Activated naive CD8-positive, alpha-beta T cell (primary cell): ENCODE results near the gene RTKN.
"Not testable (repeated sequence)": the region's sequence is repeated elsewhere in the genome, so short reads cannot be mapped to it uniquely, and the experiment has no call there.

Experiments used
- H3K27ac Mint-ChIP-seq: one replicate; pipeline ENCODE4 v1.8.0; 2021; ENCODE audit warnings: mixed read lengths
- H3K27me3 Mint-ChIP-seq: one replicate; pipeline ENCODE4 v1.8.0; 2021; ENCODE audit warnings: mixed read lengths
- H3K36me3 Mint-ChIP-seq: one replicate; pipeline ENCODE4 v1.8.0; 2021; ENCODE audit warnings: mixed read lengths
- H3K4me1 Mint-ChIP-seq: one replicate; pipeline ENCODE4 v1.8.0; 2021; ENCODE audit warnings: low read depth, mixed read lengths
- H3K4me3 Mint-ChIP-seq: one replicate; pipeline ENCODE4 v1.8.0; 2021; ENCODE audit warnings: mild to moderate bottlenecking, mixed read lengths
- H3K9me3 Mint-ChIP-seq: one replicate; pipeline ENCODE4 v1.8.0; 2021; ENCODE audit warnings: low read depth, mixed read lengths

Gene RTKN

DNA sequence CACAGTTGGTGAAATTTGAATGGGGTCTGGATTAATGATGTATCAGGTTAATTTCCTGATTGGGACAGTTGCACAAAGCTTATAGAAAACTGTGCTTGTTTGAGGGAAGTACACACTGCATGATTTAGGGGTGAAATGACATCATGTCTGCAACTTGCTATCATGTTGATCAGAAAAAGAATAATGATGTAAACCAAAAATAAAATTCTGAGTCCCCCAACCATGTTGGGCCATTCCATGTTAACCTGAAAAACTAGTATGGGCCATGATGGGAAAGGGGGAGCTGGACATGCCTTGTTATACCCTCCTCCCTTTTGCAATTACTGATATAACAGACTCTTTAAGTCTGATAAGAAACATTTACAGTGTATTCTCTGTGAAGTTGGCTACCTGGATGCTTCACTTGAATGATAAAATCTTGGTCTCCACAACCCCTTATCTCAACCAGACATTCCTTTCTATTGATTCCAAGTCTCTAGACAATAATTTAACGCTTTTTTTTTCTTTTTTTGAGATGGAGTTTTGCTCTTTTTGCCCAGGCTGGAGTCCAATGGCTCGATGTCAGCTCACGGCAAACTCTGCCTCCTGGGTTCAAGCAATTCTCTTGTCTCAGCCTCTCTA, 8.9 kb upstream of the RTKN start:
- no peak overlapping the region for H3K4me3 Mint-ChIP-seq
- peaks cover 16% of the 10 kb centered on the region for H3K4me1 Mint-ChIP-seq
- H3K36me3 Mint-ChIP-seq = peaks cover 5% of the 10 kb centered on the region
- H3K9me3 Mint-ChIP-seq = no peaks in the 10 kb centered on the region
- no peaks in the 10 kb centered on the region for H3K27me3 Mint-ChIP-seq
- no peak overlapping the region for H3K27ac Mint-ChIP-seq

DNA sequence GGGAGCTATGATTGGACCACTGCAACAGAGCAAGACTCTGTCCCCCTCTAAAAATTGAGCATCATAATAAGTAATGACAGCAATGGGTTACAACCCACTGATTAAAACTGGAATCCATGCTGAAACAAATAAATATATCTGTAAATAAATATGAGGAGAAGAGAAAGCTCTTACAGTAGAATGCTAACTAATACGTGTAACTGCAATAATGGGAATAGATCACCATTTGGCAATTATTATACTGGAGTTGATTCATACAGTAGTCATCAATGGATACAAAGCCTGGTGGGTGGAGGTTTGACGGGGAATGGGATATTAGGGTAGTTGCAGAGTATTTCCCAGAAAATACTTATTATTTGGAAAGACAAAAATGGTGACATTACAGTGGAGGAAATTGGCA, 7.0 kb upstream of the RTKN start:
- H3K27ac Mint-ChIP-seq = no peak overlapping the region
- no peaks in the 10 kb centered on the region for H3K36me3 Mint-ChIP-seq
- H3K4me3 Mint-ChIP-seq = no peak overlapping the region
- H3K4me1 Mint-ChIP-seq = peaks cover 3% of the 10 kb centered on the region
- H3K9me3 Mint-ChIP-seq = no peaks in the 10 kb centered on the region
- peaks cover 4% of the 10 kb centered on the region for H3K27me3 Mint-ChIP-seq

DNA sequence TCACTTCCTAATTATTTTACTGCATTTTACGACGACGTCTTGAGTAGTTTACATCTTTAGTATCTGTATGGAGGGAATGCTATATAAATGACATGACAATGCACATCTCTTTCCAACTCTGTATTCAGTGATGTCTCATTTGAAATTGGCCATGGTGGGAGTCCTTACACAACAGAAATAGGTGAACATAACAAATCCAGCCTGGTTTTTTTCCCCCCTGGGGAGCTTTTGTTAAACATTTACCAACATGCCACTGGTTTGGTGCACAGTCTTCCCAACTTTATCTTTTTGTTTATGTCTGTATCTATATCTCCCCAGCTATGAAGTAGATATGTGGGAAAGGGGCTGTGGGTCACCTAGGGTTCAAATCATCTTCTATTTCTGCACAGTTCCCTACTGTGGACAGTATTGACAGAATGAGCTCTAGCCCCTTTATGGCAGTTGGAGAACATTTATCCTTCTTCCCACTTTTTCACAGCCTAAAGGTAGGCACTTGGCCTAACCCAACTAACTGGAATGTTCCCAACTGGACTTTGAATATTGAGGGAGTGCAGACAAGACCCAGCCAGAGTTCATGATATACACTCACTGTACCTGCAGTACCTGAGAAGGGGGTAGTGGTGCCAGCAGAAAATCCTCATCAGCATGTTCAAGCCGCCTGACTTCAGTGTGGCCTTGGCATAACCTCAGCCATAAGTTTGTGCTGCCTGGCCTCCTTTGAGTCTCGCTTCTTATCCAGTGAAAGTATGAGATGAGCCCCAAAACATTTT, 5.7 kb upstream of the RTKN start:
- H3K9me3 Mint-ChIP-seq = no peaks in the 10 kb centered on the region
- peaks cover 5% of the 10 kb centered on the region for H3K27me3 Mint-ChIP-seq
- H3K4me1 Mint-ChIP-seq = peaks cover under 1% of the 10 kb centered on the region
- H3K4me3 Mint-ChIP-seq = no peak overlapping the region
- H3K27ac Mint-ChIP-seq = no peak overlapping the region
- no peaks in the 10 kb centered on the region for H3K36me3 Mint-ChIP-seq

DNA sequence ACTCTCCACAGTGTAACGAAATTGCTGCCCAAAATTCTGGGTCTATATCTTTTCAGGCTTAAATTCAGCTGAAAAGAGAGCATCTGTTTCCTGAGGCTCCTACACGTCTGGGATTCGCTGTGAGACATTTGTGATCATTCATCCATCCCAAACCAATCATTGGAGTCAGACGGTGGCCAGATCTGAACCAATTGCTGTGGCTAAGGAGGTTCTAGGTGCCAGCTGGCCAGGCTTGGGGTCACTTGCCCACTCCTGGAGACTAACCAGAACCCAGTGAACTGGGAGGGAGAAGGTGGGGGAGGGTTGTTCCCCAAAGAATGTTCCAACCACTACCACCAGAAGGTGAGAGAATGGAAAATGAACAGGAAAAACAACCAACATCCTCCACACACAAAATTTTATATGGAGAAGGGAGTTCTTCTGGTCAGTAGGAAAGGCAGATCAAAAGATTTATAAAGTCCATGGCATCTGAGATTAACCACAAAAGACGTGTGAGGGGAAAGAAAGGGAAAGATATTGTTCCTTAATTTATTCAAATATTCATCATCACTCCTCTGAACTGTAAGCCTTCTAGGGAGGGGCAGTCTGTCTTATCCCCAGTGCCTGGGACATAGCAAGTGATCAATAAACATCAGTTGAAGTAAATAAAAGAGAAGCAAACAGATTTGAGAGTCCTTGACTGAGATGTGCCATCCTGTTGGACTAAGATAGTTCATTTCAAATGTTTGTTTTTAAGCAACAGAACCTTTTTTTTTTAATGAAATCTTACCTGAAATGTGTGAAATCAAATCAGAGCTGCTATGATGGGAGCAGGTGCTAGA, 3.0 kb upstream of the RTKN start:
- Mint-ChIP-seq H3K9me3 (no peaks in the 10 kb centered on the region), H3K4me3 (no peak overlapping the region), H3K27ac (no peak overlapping the region), H3K36me3 (no peaks in the 10 kb centered on the region), H3K4me1 (peaks cover 10% of the 10 kb centered on the region), H3K27me3 (peaks cover 11% of the 10 kb centered on the region)

DNA sequence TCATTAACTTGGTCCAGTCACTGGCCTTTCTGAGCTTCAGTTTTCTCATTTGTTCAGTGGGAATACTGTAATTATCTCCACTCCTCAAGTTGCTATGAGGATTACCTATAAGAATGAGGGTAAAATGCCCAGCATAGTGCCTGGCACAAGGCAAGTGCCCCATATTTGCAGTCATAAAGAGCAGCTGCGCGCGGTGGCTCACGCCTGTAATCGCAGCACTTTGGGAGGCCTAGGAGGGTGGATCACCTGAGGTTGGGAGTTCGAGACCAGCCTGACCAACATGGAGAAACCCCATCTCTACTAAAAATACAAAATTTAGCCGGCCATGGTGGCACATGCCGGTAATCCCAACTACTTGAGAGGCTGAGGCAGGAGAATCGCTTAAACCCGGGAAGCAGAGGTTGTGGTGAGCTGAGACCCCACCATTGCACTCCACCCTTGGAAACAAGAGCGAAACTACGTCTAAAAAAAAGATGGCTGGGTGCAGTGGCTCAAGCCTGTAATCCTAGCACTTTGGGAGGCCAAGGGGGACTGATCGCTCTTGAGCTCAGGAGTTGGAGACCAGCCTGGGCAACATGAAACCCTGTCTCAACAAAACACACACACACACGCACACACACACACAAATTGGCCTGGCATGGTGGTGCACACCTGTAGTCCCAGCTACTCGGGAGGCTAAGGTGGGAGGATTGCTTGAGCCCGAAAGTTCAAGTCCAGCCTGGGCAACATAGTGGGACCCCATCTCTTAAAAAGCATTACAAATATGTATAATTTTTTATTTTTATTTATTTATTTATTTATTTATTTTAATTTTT, 953 bp upstream of the RTKN start:
- H3K9me3 Mint-ChIP-seq, H3K27ac Mint-ChIP-seq, H3K36me3 Mint-ChIP-seq: not testable (repeated sequence)
- H3K4me3 Mint-ChIP-seq = peak overlapping the region; percentile 83
- peaks cover 10% of the 10 kb centered on the region for H3K4me1 Mint-ChIP-seq
- H3K27me3 Mint-ChIP-seq = peaks cover 18% of the 10 kb centered on the region

GRCh38 chr2:74441170-74441689, 507 bp downstream of the RTKN start:
- H3K9me3 Mint-ChIP-seq = no peaks in the 10 kb centered on the region
- no peaks in the 10 kb centered on the region for H3K36me3 Mint-ChIP-seq
- H3K4me1 Mint-ChIP-seq = peaks cover 10% of the 10 kb centered on the region
- H3K27me3 Mint-ChIP-seq = peaks cover 18% of the 10 kb centered on the region
- no peak overlapping the region for H3K27ac Mint-ChIP-seq
- H3K4me3 Mint-ChIP-seq = peak overlapping the region; percentile 69

- Mint-ChIP-seq H3K27ac (no peak overlapping the region), H3K4me3 (peak overlapping the region; percentile 69), H3K9me3 (no peaks in the 10 kb centered on the region), H3K27me3 (peaks cover 18% of the 10 kb centered on the region), H3K36me3 (no peaks in the 10 kb centered on the region), H3K4me1 (peaks cover 10% of the 10 kb centered on the region)
Observed at GRCh38 chr2:74440378-74441169, 1.2 kb downstream of the RTKN start.

DNA sequence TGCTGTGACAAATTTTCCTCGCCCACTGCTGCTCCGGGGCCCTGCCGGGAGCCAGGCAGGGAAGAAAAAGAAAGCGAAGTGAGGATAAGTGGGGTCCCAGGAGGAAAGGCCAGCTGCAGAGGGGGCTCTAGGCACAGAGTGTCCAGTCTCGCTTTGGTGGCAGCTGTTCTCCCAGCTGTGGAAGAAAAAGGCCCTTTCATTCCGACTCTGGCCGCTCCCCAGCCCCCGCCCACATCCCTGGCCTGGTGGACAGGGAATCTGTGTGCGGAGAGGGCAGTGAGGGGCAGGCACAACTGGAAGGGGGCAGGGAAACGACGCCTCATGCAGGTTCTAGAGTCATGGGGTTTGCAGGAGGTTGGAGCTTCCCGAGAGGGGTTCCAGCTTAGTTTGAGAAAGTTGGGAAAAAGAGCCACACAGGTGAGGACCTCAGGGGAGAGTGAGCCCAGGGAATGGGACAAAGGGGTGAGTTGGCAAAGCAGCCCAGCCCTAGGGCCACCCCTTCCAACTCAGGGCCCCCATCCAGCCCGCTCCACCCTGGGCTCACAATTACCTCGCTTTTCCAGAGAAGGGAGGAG, 1.8 kb downstream of the RTKN start:
- Mint-ChIP-seq H3K4me1 (peaks cover 10% of the 10 kb centered on the region), H3K36me3 (no peaks in the 10 kb centered on the region), H3K27me3 (peaks cover 16% of the 10 kb centered on the region), H3K4me3 (peak overlapping the region; percentile 53), H3K9me3 (no peaks in the 10 kb centered on the region), H3K27ac (no peak overlapping the region)

DNA sequence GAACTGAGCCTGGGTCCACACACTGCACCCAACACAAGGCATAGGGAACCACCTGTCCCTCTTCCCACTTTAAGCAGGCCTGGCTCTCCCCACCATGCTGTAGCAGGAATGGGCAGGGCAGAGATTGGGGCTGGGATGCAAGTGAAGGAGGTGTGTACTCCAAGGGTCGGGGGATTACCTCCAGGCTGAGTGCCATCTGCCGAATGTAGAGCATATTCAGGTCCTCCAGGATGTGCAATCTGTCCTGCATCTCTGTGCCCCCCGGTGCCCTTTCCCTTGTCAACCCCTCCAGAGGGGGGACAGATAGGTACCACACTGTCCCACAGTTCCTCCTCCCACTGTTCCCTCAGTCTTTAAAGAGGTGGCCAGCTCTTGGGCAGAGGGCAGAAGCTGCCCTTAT, 2.4 kb downstream of the RTKN start:
- peaks cover 10% of the 10 kb centered on the region for H3K4me1 Mint-ChIP-seq
- no peak overlapping the region for H3K4me3 Mint-ChIP-seq
- H3K27me3 Mint-ChIP-seq = peaks cover 16% of the 10 kb centered on the region
- H3K27ac Mint-ChIP-seq = no peak overlapping the region
- no peaks in the 10 kb centered on the region for H3K9me3 Mint-ChIP-seq
- H3K36me3 Mint-ChIP-seq = no peaks in the 10 kb centered on the region

DNA sequence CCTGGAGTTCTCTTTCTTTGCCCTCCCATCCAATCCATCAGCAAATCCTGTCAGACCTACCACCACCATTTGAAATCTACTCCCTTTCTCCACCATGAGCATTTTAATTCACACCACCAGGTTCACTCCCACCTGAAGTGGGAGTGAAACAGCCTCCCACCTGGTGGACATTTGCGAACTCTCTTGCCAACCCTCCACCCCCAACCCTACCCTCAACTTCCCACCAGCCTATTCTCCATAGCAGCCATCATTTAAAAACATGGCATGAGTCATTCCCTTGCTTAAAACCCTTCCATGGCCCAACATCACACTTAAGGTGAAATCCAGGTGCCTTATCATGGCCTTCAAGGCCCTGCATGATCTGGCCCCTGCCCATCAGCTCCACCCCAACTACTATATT, 3.5 kb downstream of the RTKN start:
- H3K27ac Mint-ChIP-seq = no peak overlapping the region
- no peaks in the 10 kb centered on the region for H3K9me3 Mint-ChIP-seq
- peaks cover 10% of the 10 kb centered on the region for H3K4me1 Mint-ChIP-seq
- H3K36me3 Mint-ChIP-seq = no peaks in the 10 kb centered on the region
- peaks cover 14% of the 10 kb centered on the region for H3K27me3 Mint-ChIP-seq
- H3K4me3 Mint-ChIP-seq = no peak overlapping the region

DNA sequence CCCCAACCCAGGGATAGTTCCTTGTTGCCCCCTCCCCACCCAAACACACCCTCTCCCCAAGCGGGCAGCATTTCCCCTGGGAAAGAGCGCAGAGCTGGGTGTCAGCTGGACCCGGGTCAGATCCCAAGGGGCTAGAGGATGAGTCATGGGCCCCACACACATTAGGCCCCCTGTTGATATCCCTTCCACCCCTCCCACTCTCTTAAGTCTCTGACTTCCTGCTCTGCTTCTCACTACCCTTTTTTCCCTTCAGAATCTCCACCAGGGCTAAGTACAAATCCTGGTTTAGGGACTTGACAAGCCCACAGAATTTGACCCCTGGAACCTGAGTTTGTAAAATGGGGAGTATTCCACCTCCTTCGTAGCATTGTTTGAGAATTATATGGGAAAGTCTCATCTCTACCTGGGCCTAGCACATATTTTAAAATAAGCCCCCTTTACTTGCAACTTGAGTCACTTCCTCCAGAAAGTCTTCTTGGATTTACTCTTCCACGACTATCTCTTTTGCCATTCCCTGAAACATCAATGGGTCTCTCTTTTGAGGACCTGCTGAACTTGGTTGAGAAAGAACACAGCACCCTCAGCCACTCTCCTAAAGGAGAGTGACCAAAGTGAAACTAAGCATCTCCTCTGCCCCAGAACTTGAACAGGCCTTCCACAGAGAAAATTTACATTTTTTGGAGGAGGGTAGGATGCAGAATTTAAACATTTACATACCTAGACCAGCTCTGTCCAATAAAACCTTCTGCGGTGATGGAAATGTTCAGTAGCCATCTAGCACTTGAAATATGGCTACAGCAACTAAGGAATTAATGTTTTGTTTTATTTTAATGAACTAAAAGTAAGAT, 4.7 kb downstream of the RTKN start:
- no peak overlapping the region for H3K27ac Mint-ChIP-seq
- H3K4me3 Mint-ChIP-seq = no peak overlapping the region
- no peaks in the 10 kb centered on the region for H3K36me3 Mint-ChIP-seq
- peaks cover 7% of the 10 kb centered on the region for H3K4me1 Mint-ChIP-seq
- peaks cover 10% of the 10 kb centered on the region for H3K27me3 Mint-ChIP-seq
- no peaks in the 10 kb centered on the region for H3K9me3 Mint-ChIP-seq

DNA sequence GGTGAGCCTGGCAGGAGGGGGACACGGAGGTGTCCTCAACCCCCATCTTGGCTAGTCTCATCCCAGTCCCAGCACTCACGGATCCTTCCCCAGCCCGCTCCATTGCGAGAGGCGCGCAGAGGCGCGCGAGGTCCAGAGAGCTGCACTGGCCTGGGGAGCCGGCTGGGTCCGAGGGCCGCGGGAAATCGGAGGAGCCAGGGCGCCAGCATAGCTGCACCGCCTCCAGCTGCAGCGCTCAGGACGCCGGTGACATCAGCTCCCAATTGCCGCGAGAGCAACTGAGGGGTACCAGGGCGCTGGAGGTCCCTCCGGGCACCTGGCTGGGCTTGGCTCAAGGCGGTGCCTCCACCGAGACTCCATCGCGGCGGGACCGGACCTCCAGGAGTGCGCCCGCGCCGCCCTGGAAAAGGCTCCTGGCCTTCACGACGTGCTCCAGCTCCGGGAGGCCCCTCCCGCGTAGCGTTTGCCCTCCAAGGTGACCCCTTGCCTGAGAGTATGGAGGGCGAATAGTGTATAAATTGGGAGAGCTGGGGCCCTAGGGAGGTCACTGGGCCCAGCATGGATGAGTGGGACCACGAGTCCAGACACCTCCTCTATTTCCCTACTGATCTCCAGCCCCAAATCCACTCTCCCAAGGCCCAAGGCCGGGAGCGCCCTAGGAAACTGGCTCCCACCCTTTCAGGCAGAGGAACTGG, 5.5 kb downstream of the RTKN start:
- no peak overlapping the region for H3K27ac Mint-ChIP-seq
- no peaks in the 10 kb centered on the region for H3K9me3 Mint-ChIP-seq
- peaks cover 7% of the 10 kb centered on the region for H3K4me1 Mint-ChIP-seq
- H3K27me3 Mint-ChIP-seq = peaks cover 10% of the 10 kb centered on the region
- no peak overlapping the region for H3K4me3 Mint-ChIP-seq
- H3K36me3 Mint-ChIP-seq = no peaks in the 10 kb centered on the region
